ENCODE results near the gene SORCS2. TPM values are rescaled to one million over a fixed set of nuclear protein-coding genes. Genes with fewer than 3 reads are reported as not detected.

The SORCS2 gene
- total RNA-seq, 1 donor from 2014 or later, result 13.4 TPM

GRCh38 chr4:7788694-7789425, 596.5 kb downstream of the SORCS2 start:
- Mint-ChIP-seq H3K27me3 (no peaks in the 10 kb centered on the region), H3K4me3 (no peak overlapping the region), H3K27ac (no peak overlapping the region), H3K9me3 (no peaks in the 10 kb centered on the region), H3K36me3 (peaks cover 20% of the 10 kb centered on the region), H3K4me1 (ENCODE audit: unreplicated experiment) (no peaks in the 10 kb centered on the region)
- DNase-seq (ENCODE audit: extremely low spot score, unreplicated experiment), result no peak
- no peak for TF ChIP-seq CTCF (conservative IDR thresholded peaks at IDR 0.05)

- no peak for DNase-seq (ENCODE audit: extremely low spot score, unreplicated experiment)
- H3K9me3 Mint-ChIP-seq, result no peaks in the 10 kb centered on the region
- H3K27me3 Mint-ChIP-seq, result no peaks in the 10 kb centered on the region
- no peaks in the 10 kb centered on the region for H3K4me1 Mint-ChIP-seq (ENCODE audit: unreplicated experiment)
- H3K27ac Mint-ChIP-seq, result no peak overlapping the region
- TF ChIP-seq CTCF (conservative IDR thresholded peaks at IDR 0.05), result no peak
- no peak overlapping the region for H3K4me3 Mint-ChIP-seq
- peaks cover 20% of the 10 kb centered on the region for H3K36me3 Mint-ChIP-seq
Measured at GRCh38 chr4:7790023-7790422, 597.7 kb downstream of the SORCS2 start.

GRCh38 chr4:7790999-7791398, 598.7 kb downstream of the SORCS2 start:
- H3K36me3 Mint-ChIP-seq, result peaks cover 16% of the 10 kb centered on the region

More at GRCh38 chr4:7790999-7791398, 598.7 kb downstream of the SORCS2 start:
- Mint-ChIP-seq H3K4me3 (no peak overlapping the region), H3K27ac (no peak overlapping the region), H3K4me1 (ENCODE audit: unreplicated experiment) (no peaks in the 10 kb centered on the region), H3K9me3 (no peaks in the 10 kb centered on the region), H3K27me3 (no peaks in the 10 kb centered on the region)
- no peak for TF ChIP-seq CTCF (conservative IDR thresholded peaks at IDR 0.05)
- no peak for DNase-seq (ENCODE audit: extremely low spot score, unreplicated experiment)

Small RNA genes within 50 kb of the gene (microRNA-seq; reads per million reads assigned to microRNA genes)
- gene MIR4274, result not detected
- gene MIR4798, result 1.7 reads per million

Other genes with a start within 250 kb of the SORCS2 start
- 21.7 and 23.1 TPM in 2 replicates for gene TADA2B, start 149.2 kb upstream of the SORCS2 start, total RNA-seq (ENCODE audit: low replicate concordance)
- gene GRPEL1, start 124.5 kb upstream of the SORCS2 start, total RNA-seq (ENCODE audit: low replicate concordance), result 28.4 and 31.4 TPM in 2 replicates
- gene PSAPL1, start 242.4 kb downstream of the SORCS2 start, total RNA-seq (ENCODE audit: low replicate concordance), result 1.2 and 1.3 TPM in 2 replicates